Measurements from ENCODE around the gene MYG1.

MYG1 gene

GRCh38 chr12:53298164-53298563 lies 1.3 kb upstream of the MYG1 start:
- H3K4me3 ChIP-seq (ENCODE audit: low read depth, low read length): no peak overlapping the region
- no peak for TF ChIP-seq CTCF (IDR thresholded peaks at IDR 0.05; ENCODE audit: borderline replicate concordance, insufficient read depth, low read depth, low read length)

DNA sequence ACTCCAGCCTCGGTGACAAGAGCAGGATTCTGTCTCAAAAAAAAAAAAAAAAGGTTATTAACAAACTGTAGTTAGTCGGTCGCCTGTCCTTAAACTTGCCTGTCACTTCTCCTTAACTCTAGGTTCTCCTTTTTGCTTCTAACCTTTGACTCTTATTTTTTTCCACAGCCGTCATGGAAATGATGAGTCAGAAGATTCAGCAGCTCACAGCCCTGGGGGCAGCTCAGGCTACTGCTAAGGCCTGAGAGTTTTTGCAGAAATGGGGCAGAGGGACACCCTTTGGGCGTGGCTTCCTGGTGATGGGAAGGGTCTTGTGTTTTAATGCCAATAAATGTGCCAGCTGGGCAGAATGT lies 418 bp upstream of the MYG1 start:
- H3K4me3 ChIP-seq (ENCODE audit: low read depth, low read length): peak overlapping the region; percentile 95
- no peak for TF ChIP-seq CTCF (IDR thresholded peaks at IDR 0.05; ENCODE audit: borderline replicate concordance, insufficient read depth, low read depth, low read length)

DNA sequence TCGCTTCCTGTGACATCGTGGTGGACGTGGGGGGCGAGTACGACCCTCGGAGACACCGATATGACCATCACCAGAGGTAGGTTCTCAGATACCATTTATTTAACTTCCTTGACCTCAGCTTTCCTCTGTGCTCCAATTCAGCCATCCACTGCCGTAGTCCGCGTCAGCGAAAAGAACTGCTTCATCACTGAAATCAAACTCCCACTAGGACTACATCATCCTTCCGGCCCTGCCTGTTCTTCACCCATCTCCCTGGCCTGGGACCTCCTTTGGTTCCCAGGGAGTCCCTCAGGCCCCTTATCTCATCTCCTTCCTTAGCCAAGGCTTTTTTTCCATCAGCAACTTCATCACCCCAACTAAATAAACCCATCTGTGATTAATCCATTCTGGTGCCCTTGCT lies 692 bp downstream of the MYG1 start:
- H3K4me3 ChIP-seq (ENCODE audit: low read depth, low read length): peak overlapping the region; percentile 95
- TF ChIP-seq CTCF (IDR thresholded peaks at IDR 0.05; ENCODE audit: borderline replicate concordance, insufficient read depth, low read depth, low read length): no peak

DNA sequence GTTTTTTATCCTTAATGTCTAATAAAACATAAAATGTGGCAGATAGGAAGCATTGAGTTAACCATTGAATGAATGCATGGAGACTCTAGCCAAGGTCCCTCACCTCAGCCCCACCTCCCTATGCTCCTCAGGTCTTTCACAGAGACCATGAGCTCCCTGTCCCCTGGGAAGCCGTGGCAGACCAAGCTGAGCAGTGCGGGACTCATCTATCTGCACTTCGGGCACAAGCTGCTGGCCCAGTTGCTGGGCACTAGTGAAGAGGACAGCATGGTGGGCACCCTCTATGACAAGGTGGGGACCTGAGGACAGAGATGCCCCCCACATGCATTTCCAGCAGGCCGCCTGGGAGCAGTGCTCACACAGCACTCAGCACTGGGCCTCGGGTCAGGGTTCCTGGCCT lies 3.4 kb downstream of the MYG1 start:
- no peak for TF ChIP-seq CTCF (IDR thresholded peaks at IDR 0.05; ENCODE audit: borderline replicate concordance, insufficient read depth, low read depth, low read length)
- H3K4me3 ChIP-seq (ENCODE audit: low read depth, low read length): no peak overlapping the region

- TF ChIP-seq CTCF (IDR thresholded peaks at IDR 0.05; ENCODE audit: borderline replicate concordance, insufficient read depth, low read depth, low read length): no peak
- H3K4me3 ChIP-seq (ENCODE audit: low read depth, low read length): no peak overlapping the region
Observed at GRCh38 chr12:53306826-53307225, 7.3 kb downstream of the MYG1 start.

- TF ChIP-seq CTCF (IDR thresholded peaks at IDR 0.05; ENCODE audit: borderline replicate concordance, insufficient read depth, low read depth, low read length): no peak
- no peak overlapping the region for H3K4me3 ChIP-seq (ENCODE audit: low read depth, low read length)
Observed at GRCh38 chr12:53308276-53308675, 8.8 kb downstream of the MYG1 start.

DNA sequence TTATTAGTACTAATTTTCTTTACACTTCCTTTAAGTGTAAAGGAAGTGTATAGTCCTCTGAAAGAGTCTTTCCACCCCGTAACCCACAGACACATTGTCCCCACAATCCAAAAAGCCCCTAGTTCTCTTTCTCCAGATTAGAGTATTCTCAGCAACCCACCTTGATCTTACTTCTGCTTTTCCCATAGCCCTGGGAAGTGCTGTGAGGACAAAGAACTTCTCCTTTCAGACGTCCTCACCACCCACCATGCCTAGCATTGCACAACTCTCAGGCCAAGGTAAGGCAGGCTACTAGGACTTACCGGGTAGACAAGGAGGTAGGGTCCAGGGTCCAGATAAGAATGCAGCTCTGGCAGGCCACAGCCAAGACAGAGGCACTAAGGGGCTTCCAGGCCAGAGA lies 14.5 kb downstream of the MYG1 start:
- no peak for TF ChIP-seq CTCF (IDR thresholded peaks at IDR 0.05; ENCODE audit: borderline replicate concordance, insufficient read depth, low read depth, low read length)

More for the DNA sequence above, 14.5 kb downstream of the MYG1 start:
- H3K4me3 ChIP-seq (ENCODE audit: low read depth, low read length): no peak overlapping the region
